ENCODE data around the gene ACACB.

DNA sequence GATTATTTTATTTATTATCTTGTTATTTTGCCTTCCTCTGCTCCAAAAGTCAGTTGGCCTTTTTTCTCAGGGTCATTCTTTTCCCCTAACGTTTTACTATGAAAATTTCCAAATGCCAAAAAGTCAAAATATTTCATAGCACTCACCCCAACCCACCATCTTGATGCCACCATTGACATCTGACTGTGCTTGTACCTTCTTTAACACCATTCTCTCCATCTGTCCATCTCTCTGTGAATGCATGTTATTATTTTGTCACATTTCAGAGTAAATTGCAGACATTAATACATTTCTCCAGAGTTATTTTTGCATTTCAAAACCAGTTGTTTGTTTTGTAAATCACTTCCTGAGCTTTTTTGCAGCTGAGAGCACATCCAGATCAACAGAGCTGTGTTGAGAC is 154.1 kb downstream of the ACACB start:
- no peak for TF ChIP-seq GATA3 (IDR thresholded peaks at IDR 0.05; ENCODE audit: low read depth, low read length)
- TF ChIP-seq GATA2 (IDR thresholded peaks at IDR 0.05; ENCODE audit: low read depth, low read length) = no peak

All from SH-SY5Y (cell line).